NCI-H1105 treated with DMSO at 0.1 percent for 48 hours (cell line): Measurements from ENCODE around the gene EIF6.
"Not testable (repeated sequence)": the region's sequence is repeated elsewhere in the genome, so short reads cannot be mapped to it uniquely, and the experiment has no call there.

Source experiments
- DNase-seq: peaks from one replicate; lab custom pipeline; 2025; lab: John Stamatoyannopoulos, UW

Gene EIF6

DNA sequence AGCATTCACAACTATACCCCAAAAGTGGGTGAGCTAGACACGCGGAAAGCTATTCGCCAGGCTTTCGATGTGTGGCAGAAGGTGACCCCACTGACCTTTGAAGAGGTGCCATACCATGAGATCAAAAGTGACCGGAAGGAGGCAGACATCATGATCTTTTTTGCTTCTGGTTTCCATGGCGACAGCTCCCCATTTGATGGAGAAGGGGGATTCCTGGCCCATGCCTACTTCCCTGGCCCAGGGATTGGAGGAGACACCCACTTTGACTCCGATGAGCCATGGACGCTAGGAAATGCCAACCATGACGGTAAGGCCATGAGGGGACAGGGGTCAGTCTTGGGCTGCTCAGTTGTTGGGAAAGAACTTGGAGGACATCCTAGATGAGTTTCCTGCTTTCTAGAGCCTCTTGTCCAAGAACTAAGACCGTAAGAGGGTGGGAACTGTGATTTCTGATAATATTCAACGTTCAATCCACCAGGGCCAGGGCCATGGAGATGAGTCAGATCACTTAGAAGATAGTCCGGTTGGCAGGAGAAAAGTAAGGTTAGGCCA is 30.0 kb downstream of the EIF6 start:
- DNase-seq, result no peak

DNA sequence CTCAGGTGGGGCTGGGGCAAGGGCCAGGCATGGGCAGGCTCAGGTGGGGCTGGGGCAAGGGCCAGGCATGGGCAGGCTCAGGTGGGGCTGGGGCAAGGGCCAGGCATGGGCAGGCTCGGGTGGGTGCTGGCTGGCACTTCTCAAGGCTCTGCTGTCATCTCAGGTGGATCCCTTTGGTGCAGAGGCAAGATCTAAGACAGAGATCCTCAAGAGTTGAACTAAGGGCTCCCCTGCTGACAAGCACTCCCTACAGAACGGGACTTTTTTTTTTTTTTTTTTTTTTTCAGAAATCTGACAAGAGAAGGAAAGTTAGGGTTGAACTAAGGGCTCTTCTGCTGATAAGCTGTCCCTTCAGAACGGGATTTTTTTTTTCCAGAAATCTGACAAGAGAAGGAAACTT is 31.6 kb downstream of the EIF6 start:
- DNase-seq, result no peak

DNA sequence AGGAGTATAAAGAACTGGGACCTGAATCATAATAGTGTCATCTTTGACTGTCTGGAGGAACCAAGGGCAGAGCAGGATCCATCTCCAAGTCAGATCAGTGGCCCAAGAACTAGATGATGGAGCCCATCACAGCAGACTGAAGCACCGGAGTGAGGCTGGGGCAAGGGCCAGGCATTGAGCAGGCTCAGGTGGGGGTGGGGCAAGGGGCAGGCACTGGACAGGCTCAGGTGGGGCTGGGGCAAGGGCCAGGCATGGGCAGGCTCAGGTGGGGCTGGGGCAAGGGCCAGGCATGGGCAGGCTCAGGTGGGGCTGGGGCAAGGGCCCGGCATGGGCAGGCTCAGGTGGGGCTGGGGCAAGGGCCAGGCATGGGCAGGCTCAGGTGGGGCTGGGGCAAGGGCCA is 32.0 kb downstream of the EIF6 start:
- not testable (repeated sequence) for DNase-seq

DNA sequence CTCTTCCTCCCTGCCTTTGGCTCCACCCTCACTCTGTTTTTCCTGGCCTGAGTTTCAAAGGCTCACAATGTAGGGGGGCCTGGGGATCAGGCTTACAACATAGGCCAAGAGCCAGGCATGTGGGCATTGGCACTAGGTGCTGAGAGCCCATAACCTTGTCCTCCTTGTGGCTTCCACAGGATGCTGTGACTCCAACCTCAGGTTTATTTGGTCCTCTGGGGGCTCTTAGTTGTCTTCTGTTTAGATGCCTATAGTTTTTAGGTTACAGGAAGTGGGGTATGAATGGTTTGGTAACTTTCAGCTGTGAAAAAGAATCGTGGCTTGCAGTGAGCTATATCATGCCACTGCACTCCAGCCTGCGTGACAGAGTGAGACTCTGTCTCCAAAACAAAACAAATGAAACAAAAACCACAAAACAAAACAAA is 32.5 kb downstream of the EIF6 start:
- no peak for DNase-seq

DNA sequence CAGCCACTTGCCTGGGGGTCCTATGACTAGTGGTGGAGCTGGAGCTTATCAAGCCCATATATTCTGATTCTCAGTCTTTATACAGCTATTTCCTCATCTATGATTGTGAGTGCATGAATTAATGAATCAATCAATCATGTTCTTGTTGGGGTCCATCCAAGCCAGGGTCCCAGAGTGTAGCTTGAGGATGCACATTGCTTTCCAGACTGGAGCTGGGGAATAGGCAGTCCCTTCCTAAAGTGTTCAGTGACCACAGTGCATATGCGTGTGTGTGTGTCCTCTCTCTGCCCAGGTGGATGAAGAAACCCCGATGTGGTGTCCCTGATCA is 33.0 kb downstream of the EIF6 start:
- DNase-seq, result no peak

DNA sequence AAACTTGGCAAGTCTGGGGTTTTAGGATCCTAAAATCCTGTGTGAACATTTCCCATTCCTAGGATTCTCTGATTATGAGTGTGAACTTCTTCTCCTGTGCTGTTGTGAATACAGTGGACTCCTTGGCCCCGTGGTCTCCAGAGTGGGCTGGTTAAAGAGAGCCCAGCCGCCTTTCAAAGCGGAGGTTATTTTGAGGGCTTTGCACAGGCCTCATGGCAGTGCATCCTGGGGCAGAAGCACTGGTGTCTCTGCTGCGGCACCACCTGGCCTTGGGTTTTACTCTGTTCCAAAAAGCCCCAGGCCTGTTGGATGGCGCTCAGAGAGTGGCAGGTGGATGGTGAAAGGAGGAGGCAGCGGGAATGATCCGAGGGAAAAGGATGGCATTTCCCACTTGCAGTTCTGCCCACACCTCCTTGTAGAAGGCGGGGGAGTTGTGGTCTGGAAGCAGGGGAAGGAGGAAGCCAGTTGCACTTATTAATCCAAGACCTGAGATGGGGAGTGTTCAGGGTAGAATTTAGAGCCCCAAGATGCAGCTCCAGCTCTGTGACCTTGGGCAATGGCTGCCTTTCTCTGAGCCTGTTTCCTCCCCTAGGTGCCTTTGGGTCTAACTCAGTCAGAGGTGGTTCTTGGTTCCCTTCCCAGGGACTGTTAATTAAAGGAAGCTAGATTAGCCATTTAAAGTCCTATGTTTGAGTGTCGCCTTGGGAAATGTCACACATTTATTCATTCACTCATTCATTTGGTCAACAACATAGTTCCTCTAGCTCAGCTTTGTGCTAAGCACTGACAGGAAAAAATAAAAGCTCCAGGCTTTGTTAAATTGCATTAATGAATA is 35.7 kb downstream of the EIF6 start:
- DNase-seq, result no peak

DNA sequence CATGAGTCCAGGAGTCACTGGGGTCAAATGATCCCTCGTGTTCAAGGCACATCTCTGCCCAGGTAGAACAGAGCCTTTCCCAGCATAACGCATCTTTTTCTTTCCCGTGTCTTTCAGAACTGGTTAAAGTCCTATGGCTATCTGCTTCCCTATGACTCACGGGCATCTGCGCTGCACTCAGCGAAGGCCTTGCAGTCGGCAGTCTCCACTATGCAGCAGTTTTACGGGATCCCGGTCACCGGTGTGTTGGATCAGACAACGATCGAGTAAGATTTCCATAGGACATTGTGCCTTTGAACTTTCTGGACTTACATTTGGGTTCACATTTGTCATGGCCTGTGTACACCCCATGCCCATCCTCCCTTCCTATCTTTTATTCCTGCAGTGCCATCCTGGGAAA is 37.8 kb downstream of the EIF6 start:
- no peak for DNase-seq

DNA sequence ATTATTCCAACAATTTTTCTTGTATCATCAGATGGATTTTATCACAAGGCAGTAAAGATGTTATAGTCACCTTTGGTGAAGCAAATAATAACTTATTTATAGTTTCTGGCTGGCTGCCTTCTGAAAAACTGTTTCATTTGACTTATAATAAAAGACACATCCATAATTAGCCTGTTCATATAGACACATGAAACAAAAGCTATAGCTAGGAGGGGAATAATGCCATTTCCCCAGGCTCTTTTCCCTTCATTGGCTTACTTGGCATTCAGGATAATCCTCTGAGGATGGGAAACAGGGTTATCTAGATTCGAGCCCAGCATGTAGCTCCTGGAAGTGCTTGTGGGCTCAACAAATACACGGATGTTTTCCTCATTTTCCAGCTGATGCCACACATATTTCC is 40.6 kb downstream of the EIF6 start:
- DNase-seq, result no peak

DNA sequence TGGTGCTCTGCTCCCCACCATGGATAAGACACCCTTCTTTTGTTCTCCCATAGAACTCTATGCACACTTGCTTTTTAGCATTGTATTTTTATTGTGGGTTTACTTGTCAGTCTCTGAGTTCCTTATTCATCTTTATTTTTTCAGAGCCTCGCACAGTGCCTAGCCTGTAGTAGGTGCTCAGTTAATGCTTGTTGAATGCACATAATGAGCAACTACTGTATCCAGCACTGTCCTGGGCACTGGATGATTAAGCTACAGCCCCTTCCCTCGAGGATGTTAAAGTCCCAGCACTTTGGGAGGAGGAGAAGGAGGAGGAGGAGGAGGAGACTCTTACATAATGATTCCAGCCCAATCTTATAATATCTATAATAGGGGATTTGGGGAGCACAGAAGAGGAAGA is 41.3 kb downstream of the EIF6 start:
- DNase-seq, result no peak

DNA sequence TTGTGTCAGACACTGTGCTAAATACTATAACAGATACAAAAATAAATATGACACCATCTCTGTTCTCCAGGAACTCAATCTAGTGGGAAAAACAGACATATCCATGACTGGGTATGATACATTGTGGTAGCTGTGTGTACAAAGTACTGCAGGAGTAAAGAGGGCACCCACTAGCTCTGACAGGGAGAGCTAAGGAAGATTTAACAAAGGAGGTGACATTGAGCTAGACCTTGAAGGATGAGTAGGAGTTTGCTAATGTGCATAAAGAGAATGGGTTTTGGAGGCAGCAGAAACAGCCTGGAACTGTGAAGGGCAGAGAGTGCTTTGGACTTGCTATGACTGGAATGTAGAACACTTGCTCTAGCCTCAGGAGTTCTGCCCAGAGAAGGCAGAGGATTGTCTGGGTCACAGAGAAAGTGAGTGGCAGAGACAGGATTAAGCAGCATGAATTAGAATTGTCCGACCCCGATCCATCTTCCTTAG is 43.7 kb downstream of the EIF6 start:
- DNase-seq, result no peak

DNA sequence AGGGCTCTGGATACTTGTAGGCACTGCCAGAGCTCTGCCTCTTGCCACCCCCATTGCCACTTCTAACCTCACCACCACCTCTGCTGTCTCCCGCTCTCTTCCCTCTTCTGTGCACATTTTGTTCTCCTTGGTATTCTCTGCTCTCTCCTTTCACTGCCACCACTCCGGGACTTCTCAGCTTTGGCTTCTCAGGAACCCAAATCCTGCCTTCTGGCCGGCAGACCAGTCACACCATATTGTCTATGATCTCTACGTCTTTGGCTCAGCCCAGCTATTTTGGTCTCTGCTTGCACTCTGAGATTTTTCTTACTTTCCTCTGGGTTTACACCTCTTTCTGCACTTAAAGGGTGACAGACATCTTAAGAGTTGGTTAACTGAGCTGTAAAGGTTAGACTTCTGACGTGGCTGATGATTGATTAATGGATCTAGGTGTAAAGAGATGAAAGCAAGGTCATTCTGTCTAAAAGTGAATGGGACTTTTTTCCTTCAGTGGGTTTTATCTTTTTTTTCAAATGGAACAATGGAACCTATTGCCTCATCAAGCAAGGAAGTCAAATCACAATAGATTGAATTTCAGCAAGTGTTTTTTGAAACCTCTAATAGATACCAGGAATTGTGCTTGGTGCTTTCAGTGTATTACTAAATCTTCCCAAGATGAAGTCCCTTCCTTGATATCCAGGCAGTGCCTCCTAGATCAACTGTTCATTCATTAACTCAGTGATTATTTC is 44.3 kb downstream of the EIF6 start:
- no peak for DNase-seq

DNA sequence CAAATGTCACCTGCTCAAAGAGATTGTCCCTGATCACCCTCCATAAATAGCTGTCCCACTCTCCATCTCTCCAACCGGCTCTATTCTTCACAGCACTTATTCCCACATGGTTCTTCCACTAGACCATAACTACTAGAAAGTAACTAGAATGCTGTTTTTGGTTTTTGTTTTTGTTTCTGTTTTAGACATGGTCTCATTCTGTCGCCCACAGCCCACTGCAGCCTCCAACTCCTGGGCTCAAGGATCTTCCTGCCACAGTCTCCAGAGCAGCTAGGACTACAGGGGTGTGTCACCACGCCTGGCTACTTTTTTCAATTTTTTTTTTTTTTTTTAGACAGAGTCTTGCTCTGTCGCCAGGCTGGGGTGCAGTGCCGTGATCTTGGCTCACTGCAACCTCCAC is 45.8 kb downstream of the EIF6 start:
- no peak for DNase-seq

DNA sequence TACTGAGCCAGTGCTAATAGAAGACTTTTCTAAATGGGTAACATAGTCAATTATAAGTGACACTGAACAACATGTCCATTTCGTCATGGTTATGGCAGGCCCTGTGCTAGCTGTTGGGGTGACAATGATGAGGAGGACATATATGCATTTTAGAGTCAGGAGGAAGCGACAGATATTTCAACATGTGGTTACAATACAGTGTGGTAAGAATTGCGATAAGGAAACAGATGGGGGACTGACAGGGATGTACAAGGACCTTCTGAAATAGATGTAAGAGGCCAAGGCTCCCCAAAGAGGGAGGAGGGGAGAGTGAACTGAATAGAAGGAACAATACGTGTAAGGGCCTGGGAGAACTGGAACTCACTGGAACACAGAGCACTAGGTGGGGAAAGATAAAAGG is 46.4 kb downstream of the EIF6 start:
- DNase-seq, result no peak

DNA sequence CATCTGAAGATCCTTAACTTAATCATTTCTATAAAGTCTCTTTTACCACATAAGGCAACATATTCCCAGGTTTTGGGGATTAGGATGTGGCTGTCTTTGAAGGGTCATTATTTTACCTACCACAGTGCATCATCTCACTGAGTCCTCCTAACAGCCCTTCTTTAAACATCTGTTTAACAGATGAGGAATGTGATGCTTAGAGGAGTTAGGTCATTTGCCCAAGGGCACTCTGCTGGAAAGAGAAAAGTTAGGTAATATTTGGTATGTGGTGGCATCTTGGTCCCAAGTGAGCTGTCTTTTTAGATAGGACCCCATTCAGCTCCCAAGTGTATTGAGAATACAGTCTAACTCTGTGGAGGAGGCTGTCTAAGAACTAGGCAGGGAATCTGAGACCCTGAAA is 47.1 kb downstream of the EIF6 start:
- DNase-seq, result no peak

DNA sequence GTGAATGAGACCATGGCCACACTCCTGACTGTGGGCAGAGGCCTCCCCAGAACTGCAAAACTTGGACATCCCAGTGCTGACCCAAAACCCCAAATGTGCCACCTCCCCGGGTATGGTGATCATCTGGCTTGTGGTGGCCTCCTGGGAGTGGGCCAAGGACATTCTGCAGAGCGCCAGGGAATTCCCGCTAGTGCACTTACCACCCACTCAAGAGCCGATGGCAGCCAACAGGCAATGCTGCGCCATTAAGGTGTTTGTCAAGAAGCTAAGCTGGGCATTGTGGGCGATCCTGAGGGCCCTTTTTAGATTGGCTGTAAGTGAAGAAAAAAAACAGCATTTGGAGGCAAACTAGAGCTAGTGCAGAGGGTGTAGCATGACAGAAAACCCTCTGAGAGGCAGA is 48.7 kb downstream of the EIF6 start:
- no peak for DNase-seq

DNA sequence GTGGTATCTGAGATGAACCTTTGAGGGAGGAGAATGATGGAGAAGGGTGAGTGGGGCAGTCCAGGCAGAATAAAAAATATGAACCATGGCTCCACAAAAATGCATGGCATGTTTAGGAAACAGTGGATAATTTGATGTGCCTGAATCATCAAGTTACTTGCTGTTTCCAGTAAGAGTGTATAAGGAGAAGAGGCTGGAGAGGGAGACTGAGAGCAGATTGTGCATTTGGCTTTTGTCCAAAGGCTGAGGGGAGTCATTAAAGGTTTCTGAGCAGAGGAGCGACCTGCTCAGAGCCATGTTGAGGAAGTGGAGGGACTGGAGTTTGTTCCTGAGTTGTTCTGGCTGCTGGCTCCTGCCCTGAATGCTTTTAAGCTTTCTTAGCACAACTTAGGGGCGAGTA is 52.0 kb downstream of the EIF6 start:
- peak; percentile 53 for DNase-seq
